Measurements from ENCODE around the gene ROBO1. TPM values are rescaled to one million over a fixed set of nuclear protein-coding genes. Genes with fewer than 3 reads are reported as not detected.

ROBO1 gene
- total and polyA plus RNA-seq, 2 donors (not counting 3 experiments of a cell fraction or from before 2014, with no cell fraction given) = 5.9 to 14.2 TPM

- POLR2A ChIA-PET = no interaction called here
- intact Hi-C loops (cut with micrococcal nuclease) = no loop called here
- DNase-seq (ENCODE audit: low read depth, low spot score) = no peak
Measured at GRCh38 chr3:79337798-79338197, 430.0 kb downstream of the ROBO1 start.

More at GRCh38 chr3:79337798-79338197, 430.0 kb downstream of the ROBO1 start:
- Histone ChIP-seq H3K4me2 (ENCODE audit: insufficient read depth, low read length) (no peak overlapping the region), H3K27me3 (ENCODE audit: control insufficient read depth in 2 of 2, insufficient read depth in 2 of 2, low read length in 2 of 2) (no peaks in the 10 kb centered on the region), H3K9me1 (replicated peaks; ENCODE audit: control insufficient read depth, extremely low read depth, insufficient read depth, low read length) (no peaks in the 10 kb centered on the region), H3K4me3 (replicated peaks in 1 of 3; ENCODE audit: insufficient read depth in 1 of 3, low read depth in 1 of 3, low read length in 3 of 3) (no peak overlapping the region), H3K27ac (ENCODE audit: insufficient read depth, low read depth, low read length) (no peak overlapping the region), H3K4me1 (ENCODE audit: control insufficient read depth, extremely low read depth, insufficient read depth, low read length) (no peaks in the 10 kb centered on the region), H3K9me3 (replicated peaks; ENCODE audit: control insufficient read depth, insufficient read depth, low read length) (no peaks in the 10 kb centered on the region), H3K9ac (replicated peaks; ENCODE audit: extremely low read depth, insufficient read depth, low read length) (no peak overlapping the region), H2AFZ (ENCODE audit: low read depth, low read length) (no peak overlapping the region), H4K20me1 (replicated peaks; ENCODE audit: control insufficient read depth, extremely low read depth, insufficient read depth, low read length) (no peaks in the 10 kb centered on the region), H3K36me3 (ENCODE audit: control insufficient read depth in 2 of 2, extremely low read depth in 1 of 2, insufficient read depth in 2 of 2, low read length in 2 of 2) (no peaks in the 10 kb centered on the region), H3K79me2 (ENCODE audit: control insufficient read depth, insufficient read depth, low read length) (no peaks in the 10 kb centered on the region)
- TF ChIP-seq MYC (IDR thresholded peaks at IDR 0.05; ENCODE audit: low read depth, low read length) (no peak), CTCF (IDR thresholded peaks at IDR 0.05; ENCODE audit: extremely low read depth in 1 of 2, insufficient read depth in 1 of 2, low read depth in 1 of 2, low read length in 2 of 2) (no peak), GATA2 (IDR thresholded peaks at IDR 0.05; ENCODE audit: insufficient read depth, insufficient read length, low read depth, low read length) (no peak), FOS (IDR thresholded peaks at IDR 0.05; ENCODE audit: borderline replicate concordance, insufficient read depth, low read length) (no peak), MAX (IDR thresholded peaks at IDR 0.05; ENCODE audit: insufficient read depth, insufficient read length) (no peak), POLR2A (IDR thresholded peaks at IDR 0.05; ENCODE audit: low read depth, low read length) (no peak), EZH2 (IDR thresholded peaks at IDR 0.05; ENCODE audit: borderline replicate concordance, low read depth, low read length, severe bottlenecking) (no peak), JUN (IDR thresholded peaks at IDR 0.05; ENCODE audit: borderline replicate concordance, insufficient read depth, insufficient read length, low read depth) (no peak), POLR2AphosphoS5 (IDR thresholded peaks at IDR 0.05; ENCODE audit: insufficient read depth, low read depth, low read length) (no peak)
- no peak for FAIRE-seq
- no TSS peak for BruUV-seq (replicated peaks)
- CTCF ChIA-PET = interaction anchor here (1.4 to 1.8 kb wide), 2 partner anchors 24 to 251 kb away, joined by 4 to 6 read pairs; no protein-coding TSS in a partner anchor
- dilution Hi-C loops (cut with MboI; ENCODE audit: extremely low pct_ligation_motif_present, low sequenced_read_pairs) = no loop called here

Measured in endothelial cell of umbilical vein (primary cell).